GM19467 (cell line): Measurements from ENCODE around the gene SESTD1.
"Not testable (repeated sequence)": the region's sequence is repeated elsewhere in the genome, so short reads cannot be mapped to it uniquely, and the experiment has no call there.

ENCODE experiments used
- ATAC-seq: cut with Tn5 transposase; IDR thresholded peaks from one replicate; pipeline ENCODE4 v1.9.1; 2021; ENCODE audit warnings: mild to moderate bottlenecking, moderate library complexity; ENCODE audit not compliant: unreplicated experiment

Gene SESTD1

GRCh38 chr2:179238027-179238426 is 26.6 kb downstream of the SESTD1 start:
- no peak for ATAC-seq

- no peak for ATAC-seq
Measured at GRCh38 chr2:179237209-179237946, 27.3 kb downstream of the SESTD1 start.

- ATAC-seq, result no peak
Measured at GRCh38 chr2:179235463-179236108, 29.0 kb downstream of the SESTD1 start.

- ATAC-seq, result no peak
Measured at GRCh38 chr2:179234658-179235240, 29.9 kb downstream of the SESTD1 start.

GRCh38 chr2:179233626-179234430 is 30.8 kb downstream of the SESTD1 start:
- no peak for ATAC-seq

GRCh38 chr2:179233083-179233490 is 31.5 kb downstream of the SESTD1 start:
- ATAC-seq, result no peak

GRCh38 chr2:179226961-179227259 is 37.7 kb downstream of the SESTD1 start:
- ATAC-seq, result no peak

- ATAC-seq, result no peak
Measured at GRCh38 chr2:179226203-179226960, 38.2 kb downstream of the SESTD1 start.

GRCh38 chr2:179224361-179224760 is 40.3 kb downstream of the SESTD1 start:
- ATAC-seq, result no peak

- no peak for ATAC-seq
Measured at GRCh38 chr2:179222076-179222475, 42.6 kb downstream of the SESTD1 start.

- ATAC-seq, result peak; percentile 82
Measured at GRCh38 chr2:179218848-179219594, 45.6 kb downstream of the SESTD1 start.

GRCh38 chr2:179214671-179215070 is 50.0 kb downstream of the SESTD1 start:
- ATAC-seq, result not testable (repeated sequence)

GRCh38 chr2:179211355-179211754 is 53.3 kb downstream of the SESTD1 start:
- ATAC-seq, result no peak

- ATAC-seq, result not testable (repeated sequence)
Measured at GRCh38 chr2:179208277-179208676, 56.4 kb downstream of the SESTD1 start.

- no peak for ATAC-seq
Measured at GRCh38 chr2:179207047-179207446, 57.6 kb downstream of the SESTD1 start.

- ATAC-seq, result no peak
Measured at GRCh38 chr2:179201869-179202268, 62.8 kb downstream of the SESTD1 start.

- not testable (repeated sequence) for ATAC-seq
Measured at GRCh38 chr2:179195926-179196590, 68.6 kb downstream of the SESTD1 start.

- no peak for ATAC-seq
Measured at GRCh38 chr2:179195141-179195540, 69.5 kb downstream of the SESTD1 start.

GRCh38 chr2:179193759-179194394 is 70.8 kb downstream of the SESTD1 start:
- ATAC-seq, result no peak
